GM18867 (cell line): ENCODE data around the gene ADAM11.
"Not testable (repeated sequence)": the region's sequence is repeated elsewhere in the genome, so short reads cannot be mapped to it uniquely, and the experiment has no call there.

Experiments
- ATAC-seq: cut with Tn5 transposase; IDR thresholded peaks from one replicate; pipeline ENCODE4 v1.9.1; 2021; ENCODE audit warnings: mild to moderate bottlenecking, moderate library complexity; ENCODE audit not compliant: unreplicated experiment

The ADAM11 gene

DNA sequence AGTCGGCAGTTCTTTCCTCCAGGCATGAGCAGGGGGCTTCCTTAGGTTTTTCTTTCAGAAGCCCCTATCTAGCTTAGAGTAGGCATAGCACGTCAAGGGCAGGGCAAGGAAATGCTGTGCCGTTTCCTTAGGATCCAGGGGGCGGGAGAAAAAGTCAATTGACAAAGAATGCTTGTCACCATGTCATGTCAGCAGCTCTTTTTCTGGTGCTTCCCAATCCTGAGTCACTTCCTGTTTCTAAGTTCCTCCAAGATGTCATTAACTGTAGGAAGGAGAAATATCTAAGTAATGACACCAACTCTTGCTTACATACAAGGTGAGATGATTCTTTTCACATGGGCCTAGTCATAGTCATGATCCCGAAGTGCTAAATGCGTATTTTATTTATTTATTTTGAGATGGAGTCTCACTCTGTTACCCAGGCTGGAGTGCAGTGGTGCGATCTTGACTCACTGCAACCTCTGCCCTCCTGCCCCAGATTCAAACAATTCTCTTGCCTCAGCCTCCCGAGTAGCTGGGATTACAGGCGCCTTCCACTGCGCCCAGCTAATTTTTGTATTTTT lies 36.1 kb downstream of the ADAM11 start:
- no peak for ATAC-seq

DNA sequence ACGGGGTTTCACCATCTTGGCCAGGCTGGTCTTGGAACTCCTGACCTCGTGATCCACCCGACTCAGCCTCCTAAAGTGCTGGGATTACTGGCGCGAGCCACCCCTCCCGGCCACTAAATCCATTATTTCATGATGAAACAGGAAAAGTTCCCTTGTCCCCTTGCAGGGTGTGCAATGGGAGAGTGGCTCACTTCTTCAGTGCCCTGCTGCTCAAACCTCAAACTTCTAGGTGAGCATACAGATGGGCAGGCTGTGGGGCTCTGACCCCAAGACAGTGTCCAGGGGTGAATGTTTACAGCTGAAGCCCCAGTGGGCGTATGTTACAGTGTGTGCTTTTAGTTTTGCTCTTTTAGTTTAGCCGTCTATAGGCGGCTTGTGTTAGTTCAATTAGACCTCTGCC lies 36.6 kb downstream of the ADAM11 start:
- no peak for ATAC-seq

DNA sequence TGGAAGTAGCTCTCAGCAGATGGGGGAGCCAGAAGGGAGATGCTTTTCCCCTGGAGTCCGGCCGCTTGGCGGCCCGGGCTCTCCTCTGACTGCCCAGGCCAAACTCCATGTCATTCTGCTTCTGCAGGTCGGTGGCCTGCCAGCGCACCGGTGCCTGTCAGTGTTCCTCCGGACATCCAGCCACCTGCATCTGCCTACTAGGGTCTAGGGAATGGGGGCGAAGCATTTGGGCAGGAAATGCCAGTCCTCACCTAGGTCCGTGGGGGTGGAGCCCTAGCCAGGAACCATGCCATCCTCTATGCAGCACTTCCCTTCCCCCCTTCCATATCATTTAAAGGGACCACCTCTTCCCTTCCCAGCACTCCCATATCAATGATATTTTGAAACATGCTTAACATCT lies 37.1 kb downstream of the ADAM11 start:
- ATAC-seq = no peak

DNA sequence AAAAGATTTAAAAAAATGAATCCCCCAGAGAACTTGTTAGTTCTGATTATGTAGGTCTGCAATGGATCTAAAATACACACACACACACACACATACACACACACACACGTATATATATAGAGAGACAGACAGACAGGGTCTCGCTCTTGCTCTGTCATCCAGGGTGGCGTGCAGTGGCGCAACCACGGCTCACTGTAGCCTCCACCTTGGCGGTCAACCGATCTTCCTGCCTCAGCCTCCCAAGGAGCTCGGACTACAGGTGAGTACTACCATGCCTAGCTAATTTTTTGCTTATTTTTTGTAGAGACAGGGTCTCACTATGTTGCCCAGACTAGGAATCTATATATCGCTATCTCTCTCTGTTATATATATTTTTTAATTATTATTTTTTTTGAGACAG lies 37.9 kb downstream of the ADAM11 start:
- no peak for ATAC-seq

DNA sequence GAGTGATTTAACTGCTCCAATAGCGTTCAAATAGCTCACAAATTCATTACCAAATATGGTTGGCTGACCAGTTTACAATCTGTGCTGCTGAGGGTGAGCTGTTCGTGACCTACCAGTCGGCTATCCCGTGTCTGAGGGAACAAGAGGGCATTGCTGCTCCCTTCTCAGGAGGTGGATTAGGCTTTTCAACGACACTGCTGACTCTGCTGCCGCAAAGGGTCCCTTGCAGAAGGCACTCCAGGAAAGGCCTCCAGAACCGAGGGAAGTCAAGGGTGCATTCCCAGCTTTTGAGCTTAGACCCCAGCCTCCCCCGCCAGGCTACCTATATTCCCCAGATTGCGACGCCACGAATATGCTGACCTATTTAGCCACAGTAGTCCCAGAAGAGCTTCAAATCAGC lies 39.0 kb downstream of the ADAM11 start:
- no peak for ATAC-seq

DNA sequence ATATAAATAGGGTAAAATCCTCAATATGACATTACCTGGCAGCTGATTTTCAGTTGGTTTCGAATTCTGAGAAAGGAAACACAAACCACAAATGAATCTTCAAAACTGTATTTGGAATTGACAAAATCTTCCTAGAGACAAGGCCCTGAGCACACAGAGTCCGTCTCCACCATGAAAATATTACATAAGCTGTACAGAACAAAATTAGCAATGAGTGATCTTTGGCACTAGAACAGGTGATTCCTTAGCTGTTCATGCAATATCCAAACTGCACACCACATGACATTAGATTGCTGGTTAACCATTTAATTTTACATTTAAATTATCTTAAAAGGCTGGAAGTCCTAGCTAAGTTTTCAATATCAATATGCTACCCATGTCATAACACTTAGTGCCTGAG lies 39.6 kb downstream of the ADAM11 start:
- no peak for ATAC-seq

DNA sequence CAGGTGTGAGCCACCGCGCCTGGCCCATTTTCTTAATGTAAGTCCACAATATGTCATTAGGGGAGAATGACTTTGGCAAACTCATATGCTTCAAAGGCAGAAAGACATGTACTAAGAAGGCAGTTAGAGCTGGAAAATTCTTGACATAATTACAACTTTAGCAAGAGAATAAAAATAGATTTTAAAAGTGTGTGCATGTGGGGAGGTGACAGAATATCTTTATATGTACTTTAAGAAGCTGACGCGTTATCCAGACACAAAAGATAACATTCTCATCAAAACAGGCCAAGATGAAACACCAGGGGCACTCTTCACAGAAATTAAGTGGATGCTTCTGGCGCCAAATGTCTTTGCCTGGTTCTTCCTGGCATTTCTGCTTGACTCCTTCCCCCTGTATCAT lies 43.1 kb downstream of the ADAM11 start:
- ATAC-seq = no peak

DNA sequence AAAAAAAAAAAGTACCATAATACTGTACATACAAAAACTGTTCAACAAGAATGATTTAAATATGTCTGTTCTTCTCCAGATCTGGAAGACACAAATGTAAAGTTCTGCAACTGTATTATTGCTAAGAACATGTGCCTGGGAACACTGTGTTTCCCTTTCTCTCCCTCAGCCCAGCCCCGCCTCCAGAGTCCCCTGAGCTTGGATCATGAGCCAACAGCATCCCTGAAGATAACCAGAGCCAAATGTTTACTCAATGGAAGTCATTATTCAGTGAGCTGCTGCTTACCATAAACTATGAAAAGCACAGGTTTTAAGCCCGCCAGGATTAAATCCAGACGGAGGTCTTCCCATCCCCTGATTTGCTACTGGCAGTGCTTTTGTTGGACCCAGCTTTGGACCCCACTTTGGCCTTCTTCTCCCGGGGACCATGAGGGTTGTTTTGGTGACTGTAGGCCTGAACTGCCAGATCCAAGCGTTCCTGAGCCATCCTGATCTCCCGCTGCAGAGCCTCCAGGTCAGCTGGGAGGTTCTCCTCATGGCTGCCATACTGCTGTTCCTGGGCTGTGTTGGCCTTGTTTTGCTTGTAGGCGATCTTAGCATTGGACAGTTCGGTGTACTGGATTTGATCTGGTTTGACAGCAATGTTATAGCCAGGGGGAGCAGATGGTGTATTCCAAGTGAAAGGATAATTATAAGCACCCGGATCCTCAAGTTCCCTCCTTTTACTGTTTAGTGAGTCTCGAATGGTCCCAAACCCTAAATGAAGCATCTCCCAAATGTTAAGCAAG lies 45.7 kb downstream of the ADAM11 start:
- ATAC-seq = no peak

DNA sequence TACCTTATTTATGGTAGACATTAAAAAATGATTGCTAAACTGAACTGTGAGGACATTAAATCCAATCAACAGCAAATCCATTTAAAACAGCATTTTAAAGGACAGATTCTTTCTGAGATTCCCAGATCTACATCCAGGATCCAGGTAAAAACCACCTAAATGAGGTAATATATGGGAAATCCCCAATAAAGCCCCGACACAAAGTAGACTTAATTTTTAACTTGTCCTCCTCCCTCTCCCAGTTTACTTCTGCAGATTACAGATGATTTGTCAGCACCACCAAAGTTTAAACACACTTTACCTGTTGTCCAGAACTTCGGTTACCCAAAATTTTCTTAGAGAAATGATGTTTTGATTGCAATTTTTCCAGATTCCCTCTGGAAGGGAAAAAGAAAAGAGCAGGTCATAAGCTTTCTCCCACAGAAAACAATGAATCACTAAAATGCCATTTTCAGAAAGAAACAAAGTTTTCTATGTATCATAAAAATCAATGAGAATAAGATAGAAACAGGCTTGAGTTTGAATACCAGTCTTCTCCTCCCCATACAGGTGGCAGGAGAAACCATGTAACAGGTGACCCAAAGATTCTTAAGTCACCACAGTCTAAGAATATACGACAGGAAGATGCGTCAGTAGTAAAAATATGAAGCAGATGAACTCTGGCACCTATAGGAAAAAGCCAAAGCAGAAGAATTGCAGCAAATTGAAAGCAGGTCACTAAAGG lies 48.5 kb downstream of the ADAM11 start:
- no peak for ATAC-seq

DNA sequence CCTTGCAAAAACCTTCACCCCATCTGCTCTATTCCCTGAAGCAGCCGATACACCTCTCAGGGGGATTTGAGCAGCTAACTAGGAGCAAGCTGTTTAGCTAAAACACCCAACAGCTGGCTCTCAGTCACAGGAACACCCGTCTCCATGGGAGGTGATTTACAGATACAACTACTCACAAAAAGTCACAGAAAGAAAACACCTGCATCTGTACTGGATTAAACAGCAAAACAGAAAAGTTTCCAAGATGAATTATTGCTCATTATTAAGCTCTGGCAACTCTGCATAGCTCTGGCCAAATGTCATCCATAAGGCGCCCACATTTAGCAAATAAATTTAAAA lies 49.0 kb downstream of the ADAM11 start:
- ATAC-seq = no peak

DNA sequence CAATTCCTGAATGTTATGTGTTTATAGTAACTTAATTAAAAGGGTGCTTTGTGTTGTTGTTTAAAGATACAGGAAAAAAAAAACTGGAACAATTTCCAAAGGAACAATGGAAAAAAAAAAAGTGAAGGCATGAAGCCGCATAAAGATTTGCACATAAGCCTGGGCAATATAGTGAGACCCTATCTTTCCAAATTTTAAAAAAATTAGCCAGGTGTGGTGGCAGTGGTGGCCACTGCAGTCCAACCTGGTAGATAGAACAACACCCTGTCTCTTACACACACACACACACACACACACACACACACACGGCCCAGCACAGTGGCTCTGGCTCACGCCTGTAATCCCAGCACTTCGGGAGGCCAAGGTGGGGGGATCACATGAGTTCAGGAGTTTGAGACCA lies 49.4 kb downstream of the ADAM11 start:
- no peak for ATAC-seq

DNA sequence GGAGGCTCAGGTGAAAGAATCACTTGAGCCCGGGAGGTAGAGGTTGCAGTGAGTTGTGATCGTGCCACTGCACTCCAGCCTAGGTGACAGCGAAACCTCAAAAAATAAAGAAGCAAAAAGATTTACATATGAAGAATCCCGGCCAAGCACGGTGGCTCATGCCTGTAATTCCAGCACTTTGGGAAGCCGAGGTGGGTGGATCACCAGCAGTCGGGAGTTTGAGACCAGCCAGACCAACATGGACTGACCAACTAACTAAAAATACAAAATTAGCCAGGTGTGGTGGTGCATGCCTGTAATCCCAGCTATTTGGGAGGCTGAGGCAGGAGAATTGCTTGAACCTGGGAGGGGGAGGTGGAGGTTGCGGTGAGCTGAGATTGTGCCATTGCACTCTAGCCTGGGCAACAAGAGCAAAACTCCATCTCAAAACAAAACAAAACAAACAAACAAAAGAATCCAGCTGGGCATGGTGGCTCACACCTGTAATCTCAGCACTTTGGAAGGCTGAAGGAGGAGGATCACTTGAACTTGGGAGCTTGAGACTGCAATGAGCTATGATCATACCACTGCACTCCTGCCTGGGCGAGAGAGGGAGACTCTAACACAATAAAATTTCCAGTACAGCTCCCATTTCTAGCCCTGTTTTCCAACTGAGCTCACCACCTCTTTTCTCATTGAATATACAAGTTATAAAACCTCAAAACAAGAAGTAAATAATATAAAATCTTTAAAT lies 50.0 kb downstream of the ADAM11 start:
- not testable (repeated sequence) for ATAC-seq

DNA sequence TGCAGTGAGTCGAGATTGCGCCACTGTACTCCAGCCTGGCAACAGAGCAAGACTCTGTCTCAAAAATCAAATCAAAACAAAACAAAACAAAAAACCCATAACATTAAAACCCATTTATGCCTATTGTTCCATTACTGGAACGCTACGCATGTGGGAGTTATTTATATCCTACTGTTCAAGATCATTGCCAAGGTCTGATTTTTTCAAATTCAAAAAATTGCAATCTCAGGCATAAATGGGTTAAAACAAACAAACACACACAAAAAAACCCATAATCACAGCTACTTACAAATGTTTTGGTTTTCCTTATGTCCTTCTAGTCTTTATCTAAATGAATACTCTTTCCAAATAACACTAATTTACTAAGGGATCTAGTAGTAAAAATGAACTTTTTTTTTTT lies 53.5 kb downstream of the ADAM11 start:
- ATAC-seq = no peak

DNA sequence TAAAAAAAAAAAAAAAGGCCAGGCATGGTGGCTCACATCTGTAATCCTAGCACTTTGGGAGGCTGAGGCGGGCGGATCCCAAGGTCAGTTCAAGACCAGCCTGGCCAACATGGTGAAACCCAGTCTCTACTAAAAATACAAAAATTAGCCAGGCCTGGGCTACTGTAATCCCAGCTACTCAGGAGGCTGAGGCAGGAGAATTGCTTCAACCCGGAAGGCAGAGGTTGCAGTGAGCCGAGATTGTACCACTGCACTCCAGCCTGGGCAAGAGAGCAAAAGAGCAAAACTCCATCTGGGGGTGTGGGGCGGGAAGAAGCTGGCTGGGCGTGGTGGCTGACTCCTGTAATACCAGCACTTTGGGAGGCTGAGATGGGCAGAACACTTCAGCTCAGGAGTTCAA lies 59.7 kb downstream of the ADAM11 start:
- not testable (repeated sequence) for ATAC-seq

DNA sequence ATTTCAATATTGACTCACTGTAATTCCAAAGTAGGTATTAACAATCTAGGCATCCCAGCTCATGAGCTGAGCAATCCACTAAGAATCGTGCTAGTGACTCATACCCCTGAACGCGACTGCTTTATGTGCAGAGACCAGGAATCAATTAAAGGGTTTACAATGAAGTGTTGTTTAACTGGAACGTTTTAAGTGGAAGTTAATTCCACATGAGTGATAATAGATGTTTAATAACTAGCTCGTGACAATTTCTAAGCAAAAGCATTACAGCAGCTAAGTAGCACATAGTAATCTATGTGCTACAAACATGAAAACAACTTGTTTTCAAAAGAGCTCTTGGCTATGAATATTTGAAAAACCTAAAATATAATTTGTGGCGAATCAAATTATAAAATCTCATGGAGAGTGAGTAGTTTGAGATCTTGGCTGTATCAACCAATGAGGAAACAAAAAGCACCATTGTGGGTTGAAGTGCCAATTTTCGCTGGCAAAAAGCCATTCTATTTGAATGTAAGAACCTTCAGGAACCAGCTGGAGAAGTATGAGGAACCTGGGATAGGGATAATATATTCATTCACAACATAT lies 61.9 kb downstream of the ADAM11 start:
- ATAC-seq = no peak

DNA sequence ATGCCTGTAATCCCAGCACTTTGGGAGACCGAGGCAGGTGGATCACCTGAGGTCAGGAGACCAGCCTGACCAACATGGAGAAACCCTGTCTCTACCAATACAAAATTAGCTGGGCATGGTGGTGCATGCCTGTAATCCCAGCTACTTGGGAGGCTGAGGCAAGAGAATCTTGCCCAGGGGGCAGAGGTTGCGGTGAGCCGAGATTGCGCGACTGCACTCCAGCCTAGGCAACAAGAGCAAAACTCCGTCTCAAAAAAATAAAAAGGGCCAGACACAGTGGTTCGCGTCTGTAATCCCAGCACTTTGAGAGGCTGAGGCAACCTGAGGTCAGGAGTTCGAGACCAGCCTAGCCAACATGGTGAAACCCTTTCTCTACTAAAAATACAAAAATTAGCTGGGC lies 66.4 kb downstream of the ADAM11 start:
- ATAC-seq = not testable (repeated sequence)

DNA sequence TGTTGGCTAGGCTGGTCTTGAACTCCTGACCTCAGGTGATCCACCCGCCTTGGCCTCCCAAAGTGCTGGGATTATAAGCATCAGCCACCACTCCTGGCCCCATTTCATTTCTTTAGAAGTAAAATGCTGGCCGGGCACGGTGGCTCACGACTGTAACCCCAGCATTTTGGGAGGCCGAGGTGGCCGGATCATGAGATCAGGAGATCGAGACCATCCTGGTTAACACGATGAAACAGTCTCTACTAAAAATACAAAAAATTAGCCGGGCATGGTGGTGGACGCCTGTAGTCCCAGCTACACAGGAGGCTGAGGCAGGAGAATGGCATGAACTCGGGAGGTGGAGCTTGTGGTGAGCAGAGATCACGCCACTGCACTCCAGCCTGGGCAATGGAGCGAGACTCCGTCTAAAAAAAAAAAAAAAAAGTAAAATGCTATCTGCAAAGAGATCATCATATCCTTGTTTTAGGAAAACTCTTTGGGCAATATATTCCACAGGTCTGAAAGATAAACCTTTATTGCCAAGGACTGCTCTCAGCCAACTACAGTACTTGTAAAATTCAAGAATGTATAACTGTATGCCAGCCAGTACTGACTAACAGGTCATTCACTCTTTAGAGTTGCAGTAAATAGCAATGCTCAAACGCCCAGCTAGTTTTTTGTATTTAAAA lies 67.5 kb downstream of the ADAM11 start:
- no peak for ATAC-seq

DNA sequence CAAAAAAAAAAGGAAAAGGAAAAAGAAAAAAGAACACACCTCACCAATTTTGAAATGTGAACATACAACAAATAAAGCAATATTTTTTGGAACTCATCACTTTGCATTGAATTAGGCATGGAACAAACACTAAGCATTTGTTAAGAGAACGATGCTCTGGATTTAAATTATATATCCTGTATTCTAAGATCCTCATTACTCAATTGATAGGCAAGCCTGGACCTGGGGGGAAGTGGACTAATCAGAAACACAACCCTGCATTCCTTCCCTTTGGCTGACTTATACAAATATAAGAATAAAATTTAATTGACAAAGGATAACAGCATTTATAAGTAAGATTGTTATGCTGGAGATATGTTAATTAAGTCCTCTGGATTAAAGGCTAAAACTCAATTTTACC lies 69.1 kb downstream of the ADAM11 start:
- no peak for ATAC-seq

DNA sequence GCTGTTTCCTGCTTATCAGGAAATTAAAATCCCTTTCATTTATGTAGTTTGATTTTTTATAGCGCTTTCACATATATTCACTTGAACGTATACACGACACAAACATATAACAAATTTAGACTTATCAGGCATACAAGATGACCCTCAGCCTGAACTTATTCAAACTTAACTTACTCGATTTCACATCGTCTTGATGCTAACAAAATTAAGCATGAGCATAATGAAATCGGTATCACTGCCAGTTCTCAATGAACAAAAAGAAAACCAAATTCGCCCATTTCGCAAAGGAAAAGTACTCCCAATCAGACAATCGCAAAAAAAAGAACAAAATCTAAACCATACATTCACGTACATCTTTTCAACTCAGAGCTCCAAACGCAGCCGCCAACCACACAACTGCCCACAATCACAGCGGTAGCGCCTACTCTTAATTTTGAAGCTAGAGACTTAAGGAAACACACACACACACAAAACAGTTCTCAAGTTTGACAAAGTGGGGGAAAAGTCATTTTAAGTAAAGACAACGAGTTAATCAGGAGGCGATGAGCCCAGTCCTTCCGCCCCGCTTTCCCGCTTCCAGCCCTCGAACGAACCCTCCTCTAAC lies 70.2 kb downstream of the ADAM11 start:
- no peak for ATAC-seq
